Raji (cell line): ENCODE data around the gene SLC35G3.

ENCODE experiments used
- POLR2A ChIP-seq: IDR thresholded peaks from 2 replicates; pipeline ENCODE4 v1.6.1; 2011; ENCODE audit warnings: low read depth, low read length, control low read depth; ENCODE audit not compliant: insufficient read depth

Gene SLC35G3

GRCh38 chr17:35152421-35153140 is 41.6 kb downstream of the SLC35G3 start:
- no peak for TF ChIP-seq POLR2A

- TF ChIP-seq POLR2A, result no peak
Measured at GRCh38 chr17:35149941-35150340, 44.3 kb downstream of the SLC35G3 start.

- TF ChIP-seq POLR2A, result no peak
Measured at GRCh38 chr17:35148144-35148543, 46.0 kb downstream of the SLC35G3 start.

- TF ChIP-seq POLR2A, result no peak
Measured at GRCh38 chr17:35147375-35147905, 46.8 kb downstream of the SLC35G3 start, which contains the start of gene UNC45B. TSS of gene UNC45B (plus strand) at chr17:35147817. CDS start at chr17:35148264, 447 bp downstream.

- no peak for TF ChIP-seq POLR2A
Measured at GRCh38 chr17:35146214-35146833, 47.9 kb downstream of the SLC35G3 start.

GRCh38 chr17:35144840-35145239 is 49.4 kb downstream of the SLC35G3 start:
- TF ChIP-seq POLR2A, result no peak
